ENCODE results near the gene RNPC3. TPM values are rescaled to one million over a fixed set of nuclear protein-coding genes. Genes with fewer than 3 reads are reported as not detected.

Gene RNPC3
- total RNA-seq, 1 experiment from 2014 or later = 16.4 TPM

DNA sequence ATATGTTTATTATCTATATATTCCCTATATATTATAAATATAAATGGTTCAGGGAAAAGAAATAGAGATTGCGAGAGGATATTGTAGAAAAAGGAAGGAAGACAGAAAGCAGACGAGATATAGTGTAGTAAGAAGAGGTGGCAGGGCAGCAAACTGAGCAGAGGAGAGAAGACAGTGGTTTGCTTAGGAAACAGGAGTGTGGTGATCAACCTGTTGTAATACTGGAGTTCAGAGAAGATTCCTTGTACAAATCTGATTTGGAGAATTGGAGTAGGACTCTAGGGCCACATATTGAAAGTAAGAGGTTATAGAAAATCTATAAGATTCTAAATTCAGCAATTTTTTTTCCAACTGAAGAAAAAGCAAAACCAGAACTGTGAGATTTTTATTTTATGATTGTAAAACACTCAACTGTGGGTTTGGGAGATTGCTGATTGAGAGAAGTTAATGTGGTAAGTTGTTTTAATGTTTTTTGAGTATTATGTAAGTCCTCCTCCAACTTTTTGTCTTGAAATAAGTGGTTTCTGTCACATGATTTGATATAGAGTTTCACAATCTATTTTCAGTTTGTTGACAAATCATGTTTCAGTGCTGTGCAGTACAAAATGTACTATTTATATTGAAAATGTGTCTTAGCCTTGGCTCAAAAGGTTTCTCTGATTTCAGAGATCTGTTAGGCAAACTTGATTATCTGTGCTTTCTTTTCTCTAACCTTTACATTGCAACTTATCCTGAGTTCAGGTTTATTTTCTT lies 36.3 kb downstream of the RNPC3 start:
- Mint-ChIP-seq H3K4me3 (no peak overlapping the region), H3K27me3 (ENCODE audit: low read depth) (no peaks in the 10 kb centered on the region), H3K36me3 (no peaks in the 10 kb centered on the region), H3K4me1 (no peaks in the 10 kb centered on the region), H3K9me3 (no peaks in the 10 kb centered on the region), H3K27ac (peak overlapping the region; percentile 74; the same call in 1 of the 2 replicates)
- DNase-seq (ENCODE audit: low spot score) = no peak
- ATAC-seq = no peak
- CTCF ChIA-PET = no interaction called here
- TF ChIP-seq SOX15 (CRISPR knock-in tag; IDR thresholded peaks at IDR 0.05) (no peak), HMGA2 (CRISPR knock-in tag; IDR thresholded peaks at IDR 0.05) (peak; percentile 81; the same call in 1 of the 2 replicates)
- TF ChIP-seq, protein P1, sequence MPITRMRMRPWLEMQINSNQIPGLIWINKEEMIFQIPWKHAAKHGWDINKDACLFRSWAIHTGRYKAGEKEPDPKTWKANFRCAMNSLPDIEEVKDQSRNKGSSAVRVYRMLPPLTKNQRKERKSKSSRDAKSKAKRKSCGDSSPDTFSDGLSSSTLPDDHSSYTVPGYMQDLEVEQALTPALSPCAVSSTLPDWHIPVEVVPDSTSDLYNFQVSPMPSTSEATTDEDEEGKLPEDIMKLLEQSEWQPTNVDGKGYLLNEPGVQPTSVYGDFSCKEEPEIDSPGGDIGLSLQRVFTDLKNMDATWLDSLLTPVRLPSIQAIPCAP (CRISPR knock-in tag; IDR thresholded peaks at IDR 0.05) = no peak
- POLR2A ChIA-PET = no interaction called here

DNA sequence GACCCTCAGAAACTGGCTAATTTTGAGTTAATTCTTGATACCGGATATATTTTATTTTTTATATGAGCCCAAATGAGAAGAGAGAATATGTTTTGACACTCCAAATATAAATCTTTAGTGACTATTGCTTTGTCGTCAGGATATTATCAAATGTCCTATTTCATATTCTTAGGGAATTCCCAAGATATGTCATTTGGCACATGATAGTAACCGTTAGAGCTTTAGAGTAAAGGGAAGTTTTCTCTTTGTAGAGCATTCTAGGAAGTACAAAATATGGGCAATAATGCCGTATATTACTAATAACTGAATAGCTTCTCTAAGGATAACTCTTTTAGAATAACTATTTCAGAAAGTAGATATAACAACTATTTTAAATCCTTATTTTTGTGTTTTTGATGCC lies 37.6 kb downstream of the RNPC3 start:
- DNase-seq (ENCODE audit: low spot score) (no peak), ATAC-seq (no peak)
- no peak overlapping the region for H3K27ac Mint-ChIP-seq
- TF ChIP-seq NFATC4 (CRISPR knock-in tag; IDR thresholded peaks at IDR 0.05) = no peak
- no peak for TF ChIP-seq ZNF396 (CRISPR knock-in tag; IDR thresholded peaks at IDR 0.05; ENCODE audit: borderline replicate concordance)
- TF ChIP-seq, protein P2, sequence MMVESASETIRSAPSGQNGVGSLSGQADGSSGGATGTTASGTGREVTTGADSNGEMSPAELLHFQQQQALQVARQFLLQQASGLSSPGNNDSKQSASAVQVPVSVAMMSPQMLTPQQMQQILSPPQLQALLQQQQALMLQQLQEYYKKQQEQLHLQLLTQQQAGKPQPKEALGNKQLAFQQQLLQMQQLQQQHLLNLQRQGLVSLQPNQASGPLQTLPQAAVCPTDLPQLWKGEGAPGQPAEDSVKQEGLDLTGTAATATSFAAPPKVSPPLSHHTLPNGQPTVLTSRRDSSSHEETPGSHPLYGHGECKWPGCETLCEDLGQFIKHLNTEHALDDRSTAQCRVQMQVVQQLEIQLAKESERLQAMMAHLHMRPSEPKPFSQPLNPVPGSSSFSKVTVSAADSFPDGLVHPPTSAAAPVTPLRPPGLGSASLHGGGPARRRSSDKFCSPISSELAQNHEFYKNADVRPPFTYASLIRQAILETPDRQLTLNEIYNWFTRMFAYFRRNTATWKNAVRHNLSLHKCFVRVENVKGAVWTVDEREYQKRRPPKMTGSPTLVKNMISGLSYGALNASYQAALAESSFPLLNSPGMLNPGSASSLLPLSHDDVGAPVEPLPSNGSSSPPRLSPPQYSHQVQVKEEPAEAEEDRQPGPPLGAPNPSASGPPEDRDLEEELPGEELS (CRISPR knock-in tag; IDR thresholded peaks at IDR 0.05) = no peak
- no peak for TF ChIP-seq TP53 (CRISPR knock-in tag; IDR thresholded peaks at IDR 0.05)
- TF ChIP-seq GRHL2 (CRISPR knock-in tag; IDR thresholded peaks at IDR 0.05; ENCODE audit: insufficient replicate concordance, severe bottlenecking) = no peak
- TF ChIP-seq, protein P3, sequence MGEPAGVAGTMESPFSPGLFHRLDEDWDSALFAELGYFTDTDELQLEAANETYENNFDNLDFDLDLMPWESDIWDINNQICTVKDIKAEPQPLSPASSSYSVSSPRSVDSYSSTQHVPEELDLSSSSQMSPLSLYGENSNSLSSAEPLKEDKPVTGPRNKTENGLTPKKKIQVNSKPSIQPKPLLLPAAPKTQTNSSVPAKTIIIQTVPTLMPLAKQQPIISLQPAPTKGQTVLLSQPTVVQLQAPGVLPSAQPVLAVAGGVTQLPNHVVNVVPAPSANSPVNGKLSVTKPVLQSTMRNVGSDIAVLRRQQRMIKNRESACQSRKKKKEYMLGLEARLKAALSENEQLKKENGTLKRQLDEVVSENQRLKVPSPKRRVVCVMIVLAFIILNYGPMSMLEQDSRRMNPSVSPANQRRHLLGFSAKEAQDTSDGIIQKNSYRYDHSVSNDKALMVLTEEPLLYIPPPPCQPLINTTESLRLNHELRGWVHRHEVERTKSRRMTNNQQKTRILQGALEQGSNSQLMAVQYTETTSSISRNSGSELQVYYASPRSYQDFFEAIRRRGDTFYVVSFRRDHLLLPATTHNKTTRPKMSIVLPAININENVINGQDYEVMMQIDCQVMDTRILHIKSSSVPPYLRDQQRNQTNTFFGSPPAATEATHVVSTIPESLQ (CRISPR knock-in tag; IDR thresholded peaks at IDR 0.05) = no peak
- H3K36me3 Mint-ChIP-seq = no peaks in the 10 kb centered on the region
- ChIA-PET CTCF (no interaction called here), POLR2A (no interaction called here)
- H3K4me3 Mint-ChIP-seq = no peak overlapping the region
- H3K27me3 Mint-ChIP-seq (ENCODE audit: low read depth) = no peaks in the 10 kb centered on the region
- no peaks in the 10 kb centered on the region for H3K4me1 Mint-ChIP-seq
- no peaks in the 10 kb centered on the region for H3K9me3 Mint-ChIP-seq

DNA sequence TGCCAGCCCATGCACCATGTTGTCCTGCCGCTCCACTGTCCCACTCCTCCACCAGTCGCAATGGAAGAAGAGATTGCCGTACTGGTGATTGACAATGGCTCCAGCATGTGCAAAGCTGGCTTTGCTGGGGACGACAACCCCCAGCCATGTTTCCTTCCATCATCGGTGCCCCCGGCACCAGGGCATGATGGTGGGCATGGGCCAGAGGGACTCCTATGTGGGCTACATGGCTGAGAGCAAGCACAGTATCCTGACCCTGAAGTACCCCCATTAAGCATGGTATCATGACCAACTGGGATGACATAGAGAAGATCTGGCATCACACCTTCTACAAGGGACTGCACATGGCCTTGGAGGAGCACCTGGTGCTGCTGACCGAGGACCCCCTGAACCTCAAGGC lies 44.0 kb downstream of the RNPC3 start:
- H3K27ac Mint-ChIP-seq = no peak overlapping the region
- peaks cover 14% of the 10 kb centered on the region for H3K9me3 Mint-ChIP-seq
- no peaks in the 10 kb centered on the region for H3K4me1 Mint-ChIP-seq
- POLR2A ChIA-PET = no interaction called here
- CTCF ChIA-PET = no interaction called here
- no peak overlapping the region for H3K4me3 Mint-ChIP-seq
- ATAC-seq = no peak
- H3K27me3 Mint-ChIP-seq (ENCODE audit: low read depth) = no peaks in the 10 kb centered on the region
- DNase-seq (ENCODE audit: low spot score) = no peak
- H3K36me3 Mint-ChIP-seq = no peaks in the 10 kb centered on the region; the same call in 1 of the 2 replicates
- TF ChIP-seq ZNF232 (CRISPR knock-in tag; IDR thresholded peaks at IDR 0.05) = no peak
- TF ChIP-seq EMX1 (CRISPR knock-in tag; IDR thresholded peaks at IDR 0.05) = no peak
- no peak for TF ChIP-seq NR3C1 (CRISPR knock-in tag; conservative IDR thresholded peaks at IDR 0.05; ENCODE audit: low read depth)
- TF ChIP-seq, protein P4, sequence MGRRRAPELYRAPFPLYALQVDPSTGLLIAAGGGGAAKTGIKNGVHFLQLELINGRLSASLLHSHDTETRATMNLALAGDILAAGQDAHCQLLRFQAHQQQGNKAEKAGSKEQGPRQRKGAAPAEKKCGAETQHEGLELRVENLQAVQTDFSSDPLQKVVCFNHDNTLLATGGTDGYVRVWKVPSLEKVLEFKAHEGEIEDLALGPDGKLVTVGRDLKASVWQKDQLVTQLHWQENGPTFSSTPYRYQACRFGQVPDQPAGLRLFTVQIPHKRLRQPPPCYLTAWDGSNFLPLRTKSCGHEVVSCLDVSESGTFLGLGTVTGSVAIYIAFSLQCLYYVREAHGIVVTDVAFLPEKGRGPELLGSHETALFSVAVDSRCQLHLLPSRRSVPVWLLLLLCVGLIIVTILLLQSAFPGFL (CRISPR knock-in tag; IDR thresholded peaks at IDR 0.05; ENCODE audit: borderline replicate concordance) = no peak
- no peak for TF ChIP-seq JAZF1 (CRISPR knock-in tag; IDR thresholded peaks at IDR 0.05)
- no peak for TF ChIP-seq GRHL2 (CRISPR knock-in tag; IDR thresholded peaks at IDR 0.05; ENCODE audit: insufficient replicate concordance, severe bottlenecking)
- TF ChIP-seq RELA (CRISPR knock-in tag; IDR thresholded peaks at IDR 0.05; ENCODE audit: borderline replicate concordance) = no peak
- TF ChIP-seq HMGA2 (CRISPR knock-in tag; IDR thresholded peaks at IDR 0.05) = no peak
- TF ChIP-seq, protein P5, sequence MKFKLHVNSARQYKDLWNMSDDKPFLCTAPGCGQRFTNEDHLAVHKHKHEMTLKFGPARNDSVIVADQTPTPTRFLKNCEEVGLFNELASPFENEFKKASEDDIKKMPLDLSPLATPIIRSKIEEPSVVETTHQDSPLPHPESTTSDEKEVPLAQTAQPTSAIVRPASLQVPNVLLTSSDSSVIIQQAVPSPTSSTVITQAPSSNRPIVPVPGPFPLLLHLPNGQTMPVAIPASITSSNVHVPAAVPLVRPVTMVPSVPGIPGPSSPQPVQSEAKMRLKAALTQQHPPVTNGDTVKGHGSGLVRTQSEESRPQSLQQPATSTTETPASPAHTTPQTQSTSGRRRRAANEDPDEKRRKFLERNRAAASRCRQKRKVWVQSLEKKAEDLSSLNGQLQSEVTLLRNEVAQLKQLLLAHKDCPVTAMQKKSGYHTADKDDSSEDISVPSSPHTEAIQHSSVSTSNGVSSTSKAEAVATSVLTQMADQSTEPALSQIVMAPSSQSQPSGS (CRISPR knock-in tag; IDR thresholded peaks at IDR 0.05; ENCODE audit: borderline replicate concordance, low read depth) = no peak
- TF ChIP-seq PRRX2 (CRISPR knock-in tag; IDR thresholded peaks at IDR 0.05) = no peak
- TF ChIP-seq, protein P6, sequence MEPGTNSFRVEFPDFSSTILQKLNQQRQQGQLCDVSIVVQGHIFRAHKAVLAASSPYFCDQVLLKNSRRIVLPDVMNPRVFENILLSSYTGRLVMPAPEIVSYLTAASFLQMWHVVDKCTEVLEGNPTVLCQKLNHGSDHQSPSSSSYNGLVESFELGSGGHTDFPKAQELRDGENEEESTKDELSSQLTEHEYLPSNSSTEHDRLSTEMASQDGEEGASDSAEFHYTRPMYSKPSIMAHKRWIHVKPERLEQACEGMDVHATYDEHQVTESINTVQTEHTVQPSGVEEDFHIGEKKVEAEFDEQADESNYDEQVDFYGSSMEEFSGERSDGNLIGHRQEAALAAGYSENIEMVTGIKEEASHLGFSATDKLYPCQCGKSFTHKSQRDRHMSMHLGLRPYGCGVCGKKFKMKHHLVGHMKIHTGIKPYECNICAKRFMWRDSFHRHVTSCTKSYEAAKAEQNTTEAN (CRISPR knock-in tag; IDR thresholded peaks at IDR 0.05) = no peak
- TF ChIP-seq, protein P7, sequence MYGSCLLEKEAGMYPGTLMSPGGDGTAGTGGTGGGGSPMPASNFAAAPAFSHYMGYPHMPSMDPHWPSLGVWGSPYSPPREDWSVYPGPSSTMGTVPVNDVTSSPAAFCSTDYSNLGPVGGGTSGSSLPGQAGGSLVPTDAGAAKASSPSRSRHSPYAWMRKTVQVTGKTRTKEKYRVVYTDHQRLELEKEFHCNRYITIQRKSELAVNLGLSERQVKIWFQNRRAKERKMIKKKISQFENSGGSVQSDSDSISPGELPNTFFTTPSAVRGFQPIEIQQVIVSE (CRISPR knock-in tag; IDR thresholded peaks at IDR 0.05; ENCODE audit: borderline replicate concordance) = no peak
- no peak for TF ChIP-seq ETV6 (CRISPR knock-in tag; IDR thresholded peaks at IDR 0.05)
- TF ChIP-seq FOXJ3 (CRISPR knock-in tag; IDR thresholded peaks at IDR 0.05; ENCODE audit: borderline replicate concordance) = no peak
- TF ChIP-seq JUN (CRISPR knock-in tag; IDR thresholded peaks at IDR 0.05) = no peak
- TF ChIP-seq ZNF219 (CRISPR knock-in tag; IDR thresholded peaks at IDR 0.05; ENCODE audit: borderline replicate concordance) = no peak
